Endothelial cell (in vitro differentiated cells): ENCODE results near the gene RRP12. TPM values are rescaled to one million over a fixed set of nuclear protein-coding genes. Genes with fewer than 3 reads are reported as not detected.

Source experiments
- DNase-seq: peaks from one replicate; pipeline ENCODE4 v3.0.0; 2021; ENCODE audit warnings: low spot score
- H3K27ac Mint-ChIP-seq: one replicate; pipeline ENCODE4 v1.8.0; 2021; ENCODE audit warnings: mixed read lengths, inconsistent platforms; ENCODE audit not compliant: unreplicated experiment
- H3K27me3 Mint-ChIP-seq: one replicate; pipeline ENCODE4 v1.8.0; 2021; ENCODE audit warnings: mild to moderate bottlenecking, moderate library complexity, mixed read lengths, inconsistent platforms; ENCODE audit not compliant: unreplicated experiment
- H3K36me3 Mint-ChIP-seq: one replicate; pipeline ENCODE4 v1.8.0; 2021; ENCODE audit warnings: mild to moderate bottlenecking, low read depth, mixed read lengths, inconsistent platforms; ENCODE audit not compliant: unreplicated experiment
- H3K4me1 Mint-ChIP-seq: one replicate; pipeline ENCODE4 v1.8.0; 2021; ENCODE audit warnings: mild to moderate bottlenecking, mixed read lengths, inconsistent platforms; ENCODE audit not compliant: unreplicated experiment
- H3K4me3 Mint-ChIP-seq: one replicate; pipeline ENCODE4 v1.8.0; 2021; ENCODE audit warnings: mild to moderate bottlenecking, mixed read lengths, inconsistent platforms; ENCODE audit not compliant: unreplicated experiment
- H3K9me3 Mint-ChIP-seq: one replicate; pipeline ENCODE4 v1.8.0; 2021; ENCODE audit warnings: mixed read lengths, inconsistent platforms; ENCODE audit not compliant: unreplicated experiment
- total RNA-seq: library from RNA; stranded (reverse); fragmentation: NEBNext Ultra II Directional; extraction: Animal tissue kit (Norgen Biotek cat#: 25700); gene quantifications from one replicate; pipeline ENCODE4 v1.2.1, GENCODE V29; 2021; ENCODE audit not compliant: unreplicated experiment
- TF ChIP-seq, protein P1 (sequence below): fragments of 200-600 bp; sonication (generic); IDR thresholded peaks from one replicate; pipeline ENCODE4 v1.5.0; 2021; ENCODE audit warnings: antibody characterized with exemption; ENCODE audit not compliant: unreplicated experiment

Gene RRP12
- total RNA-seq, 1 donor from 2014 or later = 19.5 TPM

DNA sequence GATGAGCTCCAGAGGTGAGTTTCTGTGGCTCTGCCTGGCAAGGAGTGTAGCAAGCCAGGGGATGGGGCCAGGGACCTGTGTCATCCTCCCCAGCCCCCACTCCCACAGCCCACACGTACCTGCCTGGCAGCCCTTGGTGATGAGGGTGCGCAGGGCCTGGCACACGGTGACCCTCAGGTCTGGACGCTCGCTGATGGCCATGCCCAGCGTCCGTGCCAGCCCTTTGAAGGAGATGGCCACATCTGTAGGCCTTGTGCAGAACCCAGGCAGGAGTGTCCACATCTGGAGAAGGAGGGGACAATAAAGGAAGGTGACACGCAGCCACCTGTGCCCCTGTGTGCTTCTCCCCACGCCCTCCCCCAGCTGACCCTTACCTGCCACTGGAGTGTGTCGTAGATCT lies 27.7 kb downstream of the RRP12 start:
- Mint-ChIP-seq H3K27me3 (peaks cover 7% of the 10 kb centered on the region), H3K9me3 (no peaks in the 10 kb centered on the region), H3K4me3 (no peak overlapping the region), H3K27ac (no peak overlapping the region), H3K36me3 (peaks cover 21% of the 10 kb centered on the region), H3K4me1 (peaks cover 3% of the 10 kb centered on the region)
- TF ChIP-seq, protein P1, sequence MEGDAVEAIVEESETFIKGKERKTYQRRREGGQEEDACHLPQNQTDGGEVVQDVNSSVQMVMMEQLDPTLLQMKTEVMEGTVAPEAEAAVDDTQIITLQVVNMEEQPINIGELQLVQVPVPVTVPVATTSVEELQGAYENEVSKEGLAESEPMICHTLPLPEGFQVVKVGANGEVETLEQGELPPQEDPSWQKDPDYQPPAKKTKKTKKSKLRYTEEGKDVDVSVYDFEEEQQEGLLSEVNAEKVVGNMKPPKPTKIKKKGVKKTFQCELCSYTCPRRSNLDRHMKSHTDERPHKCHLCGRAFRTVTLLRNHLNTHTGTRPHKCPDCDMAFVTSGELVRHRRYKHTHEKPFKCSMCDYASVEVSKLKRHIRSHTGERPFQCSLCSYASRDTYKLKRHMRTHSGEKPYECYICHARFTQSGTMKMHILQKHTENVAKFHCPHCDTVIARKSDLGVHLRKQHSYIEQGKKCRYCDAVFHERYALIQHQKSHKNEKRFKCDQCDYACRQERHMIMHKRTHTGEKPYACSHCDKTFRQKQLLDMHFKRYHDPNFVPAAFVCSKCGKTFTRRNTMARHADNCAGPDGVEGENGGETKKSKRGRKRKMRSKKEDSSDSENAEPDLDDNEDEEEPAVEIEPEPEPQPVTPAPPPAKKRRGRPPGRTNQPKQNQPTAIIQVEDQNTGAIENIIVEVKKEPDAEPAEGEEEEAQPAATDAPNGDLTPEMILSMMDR = no peak
- DNase-seq = no peak

DNA sequence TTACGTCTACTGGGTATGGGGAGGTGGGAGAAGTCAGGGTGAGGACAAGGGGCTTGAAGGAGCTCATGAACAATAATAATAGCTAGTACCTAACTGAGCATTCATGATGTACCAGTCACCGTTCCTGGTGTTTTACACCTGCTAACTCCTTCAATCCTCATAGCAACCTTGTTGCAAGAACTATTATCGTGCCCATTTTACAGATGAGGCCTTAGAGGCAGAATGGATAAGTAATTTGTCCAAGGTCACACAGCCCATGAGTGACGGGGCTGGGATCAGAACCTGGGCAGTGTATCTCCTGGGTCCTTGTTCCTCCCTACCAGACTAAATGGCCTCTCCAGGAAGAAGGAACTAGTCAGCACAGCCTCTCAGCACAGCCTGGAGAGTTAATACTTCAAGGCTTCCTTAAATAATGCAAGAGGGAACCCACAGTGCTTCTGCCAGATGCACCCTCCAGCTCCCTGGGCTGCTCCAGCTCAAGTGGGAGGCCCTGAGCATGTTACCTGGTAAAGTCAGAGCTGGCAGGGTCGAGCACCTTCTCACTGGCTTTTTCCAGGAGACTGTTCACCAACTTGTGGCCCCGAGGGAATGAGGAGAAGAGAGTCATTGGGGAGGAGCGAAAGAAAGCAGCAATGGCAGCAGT lies 28.8 kb downstream of the RRP12 start:
- Mint-ChIP-seq H3K27ac (no peak overlapping the region), H3K27me3 (peaks cover 10% of the 10 kb centered on the region), H3K4me3 (no peak overlapping the region), H3K9me3 (no peaks in the 10 kb centered on the region), H3K4me1 (peaks cover 3% of the 10 kb centered on the region), H3K36me3 (peaks cover 21% of the 10 kb centered on the region)
- TF ChIP-seq, protein P1 = no peak
- no peak for DNase-seq

DNA sequence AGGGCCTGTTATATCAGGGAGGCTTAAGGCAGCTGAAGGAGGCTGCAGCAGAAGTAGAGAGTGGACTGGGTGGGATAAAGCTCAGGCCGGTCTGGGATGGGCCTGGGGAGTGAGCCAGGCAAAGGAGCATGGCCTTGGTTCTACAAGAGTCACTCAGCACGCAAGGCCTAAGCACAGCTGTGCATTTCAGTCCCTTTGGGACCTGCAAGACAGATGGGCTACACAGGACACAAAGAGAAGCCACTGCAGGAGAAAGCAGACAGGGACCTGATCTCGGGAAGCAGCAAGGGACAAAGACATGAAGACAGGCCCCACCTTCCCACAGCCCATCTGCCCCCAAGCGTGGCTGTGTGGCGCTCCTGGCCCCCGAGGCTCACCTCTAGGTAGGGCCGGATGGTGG lies 29.4 kb downstream of the RRP12 start:
- TF ChIP-seq, protein P1 = no peak
- no peaks in the 10 kb centered on the region for H3K9me3 Mint-ChIP-seq
- no peak overlapping the region for H3K27ac Mint-ChIP-seq
- peaks cover 21% of the 10 kb centered on the region for H3K36me3 Mint-ChIP-seq
- peaks cover 13% of the 10 kb centered on the region for H3K27me3 Mint-ChIP-seq
- H3K4me1 Mint-ChIP-seq = peaks cover 3% of the 10 kb centered on the region
- DNase-seq = no peak
- no peak overlapping the region for H3K4me3 Mint-ChIP-seq

DNA sequence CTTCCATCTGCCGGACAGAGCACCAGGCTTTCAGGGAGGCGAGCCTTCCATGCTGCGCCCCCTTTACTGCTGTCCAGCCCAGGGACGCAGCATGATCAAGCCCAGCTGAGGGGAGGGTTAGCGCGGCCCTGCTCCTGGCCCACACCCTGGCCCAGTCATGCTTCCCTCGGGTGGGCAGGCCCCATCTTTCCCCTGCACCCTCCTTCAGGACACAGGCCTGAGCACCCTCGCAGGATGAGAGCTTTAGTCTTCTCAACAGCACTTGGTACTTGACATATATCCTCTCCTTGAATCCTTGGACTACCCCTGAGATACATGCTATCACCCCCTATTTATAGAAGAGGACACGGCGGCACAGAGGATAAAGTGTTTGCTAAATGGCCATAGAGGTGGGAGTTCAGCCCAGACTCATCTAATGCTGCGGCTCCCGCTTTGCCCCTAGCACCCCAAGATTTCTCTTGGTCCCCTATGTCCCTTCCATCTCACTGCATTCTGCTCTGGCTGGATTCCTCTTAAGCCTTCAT lies 34.0 kb downstream of the RRP12 start:
- no peak overlapping the region for H3K4me3 Mint-ChIP-seq
- H3K36me3 Mint-ChIP-seq = peaks cover 27% of the 10 kb centered on the region
- peaks cover 10% of the 10 kb centered on the region for H3K27me3 Mint-ChIP-seq
- TF ChIP-seq, protein P1 = no peak
- no peak overlapping the region for H3K27ac Mint-ChIP-seq
- DNase-seq = no peak
- H3K9me3 Mint-ChIP-seq = no peaks in the 10 kb centered on the region
- peaks cover 20% of the 10 kb centered on the region for H3K4me1 Mint-ChIP-seq

DNA sequence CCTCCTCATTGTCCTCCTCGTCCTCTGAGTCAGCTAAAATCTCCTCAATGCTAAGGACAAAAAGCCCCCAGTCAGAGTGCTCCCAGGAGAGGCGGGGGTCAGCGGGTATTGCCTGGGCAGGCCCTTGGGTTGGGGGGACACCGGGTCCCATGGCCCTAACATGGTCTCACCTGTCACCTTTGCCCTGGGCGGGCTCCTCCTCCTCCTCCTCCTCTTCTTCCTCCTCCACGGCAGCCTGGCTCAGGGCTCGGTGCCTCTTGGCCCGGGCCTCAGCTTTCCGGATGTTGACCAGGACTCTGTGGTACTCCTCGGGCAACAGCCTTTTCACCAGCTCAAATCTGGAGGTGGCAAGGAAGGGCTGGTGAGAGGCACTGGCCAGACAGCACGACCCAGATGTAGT lies 34.6 kb downstream of the RRP12 start:
- Mint-ChIP-seq H3K27me3 (peaks cover 10% of the 10 kb centered on the region), H3K27ac (no peak overlapping the region), H3K36me3 (peaks cover 21% of the 10 kb centered on the region)

More for the DNA sequence above, 34.6 kb downstream of the RRP12 start:
- no peak overlapping the region for H3K4me3 Mint-ChIP-seq
- no peak for DNase-seq
- no peaks in the 10 kb centered on the region for H3K9me3 Mint-ChIP-seq
- peaks cover 20% of the 10 kb centered on the region for H3K4me1 Mint-ChIP-seq
- TF ChIP-seq, protein P1 = no peak
